ENCODE results near the gene TSPAN7.

The TSPAN7 gene

GRCh38 chrX:38560776-38561125 is 591 bp upstream of the TSPAN7 start:
- no peaks in the 10 kb centered on the region for H3K27me3 ChIP-seq (replicated peaks; ENCODE audit: control insufficient read depth, insufficient read depth, low read length)
- no peaks in the 10 kb centered on the region for H3K36me3 ChIP-seq (ENCODE audit: control insufficient read depth, insufficient read depth, low read length)
- TF ChIP-seq CTCF (IDR thresholded peaks at IDR 0.05; ENCODE audit: insufficient read depth, low read length, poor library complexity, severe bottlenecking): no peak
- DNase-seq (ENCODE audit: extremely low read depth, insufficient read length): peak; percentile 13
- H3K4me3 ChIP-seq (replicated peaks; ENCODE audit: low read depth, low read length): peak overlapping the region; percentile 50

DNA sequence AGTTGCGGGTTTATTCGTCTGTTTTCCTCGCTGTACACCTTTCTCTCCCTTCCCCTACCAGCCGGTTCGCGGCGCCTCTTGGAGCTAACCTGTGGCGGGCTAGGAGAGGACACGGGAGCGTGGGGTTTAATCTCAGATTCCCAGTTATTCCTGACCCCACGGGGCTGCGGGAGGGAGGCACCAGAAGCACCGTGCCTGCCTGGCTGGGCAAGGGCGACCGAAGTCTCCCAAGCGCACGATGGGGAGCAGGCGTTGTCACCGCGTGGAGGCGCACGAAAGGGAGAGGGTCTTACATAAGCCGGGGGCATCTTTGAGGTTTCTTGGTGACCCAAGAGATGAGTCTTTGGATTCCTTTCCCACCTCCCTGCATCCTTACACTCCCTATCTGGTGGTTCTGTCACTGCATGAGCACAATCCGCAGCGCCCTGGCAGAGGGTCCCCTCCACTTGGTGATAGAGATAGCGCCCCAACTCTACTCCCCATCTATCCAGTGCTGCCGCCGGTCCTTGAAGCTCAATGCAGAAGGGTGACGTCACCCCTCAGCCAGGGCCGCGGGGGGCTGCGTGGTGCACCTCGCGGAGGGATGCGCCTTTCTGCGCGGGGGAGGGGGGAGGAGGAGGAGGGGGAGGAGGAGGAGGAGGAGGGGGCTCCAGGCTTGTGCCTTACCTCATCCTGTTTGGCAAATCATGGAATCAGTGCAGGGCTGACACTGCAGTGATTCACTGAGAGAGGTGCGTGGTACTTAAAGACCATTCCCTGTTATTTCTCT is 793 bp downstream of the TSPAN7 start:
- no peak for DNase-seq (ENCODE audit: extremely low read depth, insufficient read length)
- H3K4me3 ChIP-seq (replicated peaks; ENCODE audit: low read depth, low read length): no peak overlapping the region
- no peak for TF ChIP-seq CTCF (IDR thresholded peaks at IDR 0.05; ENCODE audit: insufficient read depth, low read length, poor library complexity, severe bottlenecking)

GRCh38 chrX:38563030-38563429 is 1.7 kb downstream of the TSPAN7 start:
- Histone ChIP-seq H3K27me3 (replicated peaks; ENCODE audit: control insufficient read depth, insufficient read depth, low read length) (no peaks in the 10 kb centered on the region), H3K36me3 (ENCODE audit: control insufficient read depth, insufficient read depth, low read length) (no peaks in the 10 kb centered on the region), H3K4me3 (replicated peaks; ENCODE audit: low read depth, low read length) (no peak overlapping the region)
- no peak for DNase-seq (ENCODE audit: extremely low read depth, insufficient read length)
- TF ChIP-seq CTCF (IDR thresholded peaks at IDR 0.05; ENCODE audit: insufficient read depth, low read length, poor library complexity, severe bottlenecking): no peak

More for the DNA sequence above, 793 bp downstream of the TSPAN7 start:
- Histone ChIP-seq H3K36me3 (ENCODE audit: control insufficient read depth, insufficient read depth, low read length) (no peaks in the 10 kb centered on the region), H3K27me3 (replicated peaks; ENCODE audit: control insufficient read depth, insufficient read depth, low read length) (no peaks in the 10 kb centered on the region)

DNA sequence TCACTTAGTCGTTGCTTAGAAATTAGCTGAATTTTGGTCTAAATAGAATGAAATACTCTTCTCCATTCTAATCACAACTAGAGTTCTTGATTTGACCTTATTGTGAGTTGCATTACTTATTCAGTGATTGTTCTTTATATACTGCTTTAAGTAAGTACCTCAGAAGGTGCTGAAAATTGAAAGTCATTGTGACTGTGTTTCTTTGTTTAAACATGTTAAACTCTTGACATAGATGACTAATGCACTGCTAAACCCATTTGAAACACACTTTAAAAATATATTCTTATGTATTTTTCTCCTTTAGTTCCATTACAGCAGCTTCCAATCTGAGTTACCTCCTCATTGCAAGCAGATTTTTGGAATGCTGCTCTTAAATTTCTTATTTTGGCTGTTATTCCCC is 9.1 kb downstream of the TSPAN7 start:
- Histone ChIP-seq H3K4me3 (replicated peaks; ENCODE audit: low read depth, low read length) (no peak overlapping the region), H3K36me3 (ENCODE audit: control insufficient read depth, insufficient read depth, low read length) (no peaks in the 10 kb centered on the region), H3K27me3 (replicated peaks; ENCODE audit: control insufficient read depth, insufficient read depth, low read length) (no peaks in the 10 kb centered on the region)
- TF ChIP-seq CTCF (IDR thresholded peaks at IDR 0.05; ENCODE audit: insufficient read depth, low read length, poor library complexity, severe bottlenecking): no peak
- no peak for DNase-seq (ENCODE audit: extremely low read depth, insufficient read length)

GRCh38 chrX:38571058-38571457 is 9.7 kb downstream of the TSPAN7 start:
- Histone ChIP-seq H3K36me3 (ENCODE audit: control insufficient read depth, insufficient read depth, low read length) (no peaks in the 10 kb centered on the region), H3K27me3 (replicated peaks; ENCODE audit: control insufficient read depth, insufficient read depth, low read length) (no peaks in the 10 kb centered on the region), H3K4me3 (replicated peaks; ENCODE audit: low read depth, low read length) (no peak overlapping the region)
- TF ChIP-seq CTCF (IDR thresholded peaks at IDR 0.05; ENCODE audit: insufficient read depth, low read length, poor library complexity, severe bottlenecking): no peak
- DNase-seq (ENCODE audit: extremely low read depth, insufficient read length): no peak

- Histone ChIP-seq H3K27me3 (replicated peaks; ENCODE audit: control insufficient read depth, insufficient read depth, low read length) (no peaks in the 10 kb centered on the region), H3K4me3 (replicated peaks; ENCODE audit: low read depth, low read length) (no peak overlapping the region), H3K36me3 (ENCODE audit: control insufficient read depth, insufficient read depth, low read length) (no peaks in the 10 kb centered on the region)
- TF ChIP-seq CTCF (IDR thresholded peaks at IDR 0.05; ENCODE audit: insufficient read depth, low read length, poor library complexity, severe bottlenecking): no peak
- DNase-seq (ENCODE audit: extremely low read depth, insufficient read length): no peak
Observed at GRCh38 chrX:38574858-38575257, 13.5 kb downstream of the TSPAN7 start.

Data from GM06990 (cell line).